NCI-H1417 (cell line): Measurements from ENCODE around the gene CTAGE1.
"Not testable (repeated sequence)": the region's sequence is repeated elsewhere in the genome, so short reads cannot be mapped to it uniquely, and the experiment has no call there.

Experiments used
- DNase-seq, 3 experiments: peaks; one replicate each; lab custom pipeline; 2025; lab: John Stamatoyannopoulos, UW

Gene CTAGE1

DNA sequence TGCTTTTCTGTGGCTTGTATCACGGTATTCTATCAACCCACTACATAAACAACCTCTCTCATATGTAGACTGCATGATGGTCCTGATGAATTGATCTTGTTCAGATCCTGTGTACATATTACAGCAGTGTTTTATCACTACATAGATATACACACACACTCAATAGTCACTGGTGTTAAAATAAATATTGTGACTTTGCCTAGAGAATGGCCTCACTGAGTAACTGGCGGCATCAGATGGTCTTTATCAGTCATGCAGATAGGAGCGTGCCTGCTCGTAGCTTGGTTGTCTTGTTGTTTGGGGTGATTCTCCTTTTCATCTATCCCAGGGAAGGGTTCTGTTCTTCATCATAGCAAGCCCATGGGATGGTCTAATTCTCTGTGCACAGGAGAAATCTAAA, 18.4 kb upstream of the CTAGE1 start:
- no peak for DNase-seq

DNA sequence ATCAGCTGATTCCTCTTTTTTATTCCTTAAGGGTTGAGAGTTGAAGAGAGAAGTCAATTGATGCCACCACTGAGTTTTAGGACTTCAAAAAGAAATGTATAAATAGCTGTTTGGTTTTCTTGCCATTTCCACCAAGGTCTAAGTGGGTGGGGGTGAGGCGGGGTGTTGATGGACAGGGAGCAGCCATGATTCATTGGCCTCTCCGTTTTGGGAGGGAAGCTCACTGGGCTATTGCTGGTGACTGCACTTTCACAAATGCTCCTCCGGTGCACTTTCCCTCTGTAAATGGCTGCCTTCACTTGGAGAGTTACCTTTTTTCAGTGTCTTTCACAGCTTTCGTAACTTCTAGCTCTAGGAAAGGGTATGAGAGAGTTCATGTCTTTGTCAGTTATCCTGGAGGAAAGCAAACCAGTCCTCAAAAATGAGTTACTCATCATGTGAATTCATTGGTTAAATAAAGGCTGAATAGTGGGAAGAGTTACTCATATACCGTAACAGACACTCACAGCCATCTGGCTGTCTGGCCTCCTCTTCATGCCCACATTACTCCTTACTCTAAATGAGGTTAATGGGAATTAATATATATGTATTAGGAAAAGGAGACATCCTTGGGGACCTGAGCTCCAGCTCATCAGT, 17.4 kb upstream of the CTAGE1 start:
- DNase-seq = no peak

DNA sequence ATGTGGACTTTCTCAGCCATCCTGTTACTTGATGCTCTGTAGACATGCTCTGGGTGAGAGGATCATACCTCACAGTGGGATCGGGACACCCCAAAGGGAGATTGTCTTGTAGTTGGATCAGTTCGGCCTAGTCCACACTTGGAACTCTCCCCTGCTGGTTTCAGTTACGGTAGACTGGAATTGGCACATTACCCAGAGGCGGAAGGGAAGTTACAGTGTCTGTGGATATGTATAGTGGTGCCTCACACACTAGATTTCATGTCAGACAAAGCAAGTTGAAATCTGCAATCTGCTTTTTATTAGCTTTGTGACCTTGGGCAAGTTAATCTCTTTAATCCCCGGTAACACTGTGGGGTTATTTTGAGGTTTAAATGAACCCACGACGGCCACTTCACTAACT, 16.2 kb upstream of the CTAGE1 start:
- DNase-seq = no peak

DNA sequence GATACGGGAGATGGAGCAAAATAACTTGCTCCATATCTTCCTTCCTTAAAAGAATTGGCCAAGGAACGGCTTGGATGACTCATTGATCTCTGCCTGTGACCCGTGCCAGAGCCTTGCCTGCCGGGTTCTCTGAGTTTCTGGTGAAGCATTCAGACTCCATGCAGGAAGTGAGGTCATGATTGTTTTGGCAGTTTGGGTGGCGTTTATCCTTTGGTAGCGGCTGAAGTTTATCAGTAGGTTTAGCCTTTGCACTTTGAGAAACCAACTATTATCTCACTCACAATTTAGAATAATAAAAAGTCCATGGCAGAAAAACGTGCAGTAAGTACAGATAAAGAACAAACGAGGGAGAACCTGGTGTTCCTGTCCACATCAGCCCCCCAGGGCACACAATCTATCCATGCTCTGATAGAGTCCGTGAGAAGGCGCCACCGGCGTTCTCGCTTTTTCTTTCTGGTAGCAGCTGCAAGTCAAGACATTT, 15.0 kb upstream of the CTAGE1 start:
- no peak for DNase-seq

DNA sequence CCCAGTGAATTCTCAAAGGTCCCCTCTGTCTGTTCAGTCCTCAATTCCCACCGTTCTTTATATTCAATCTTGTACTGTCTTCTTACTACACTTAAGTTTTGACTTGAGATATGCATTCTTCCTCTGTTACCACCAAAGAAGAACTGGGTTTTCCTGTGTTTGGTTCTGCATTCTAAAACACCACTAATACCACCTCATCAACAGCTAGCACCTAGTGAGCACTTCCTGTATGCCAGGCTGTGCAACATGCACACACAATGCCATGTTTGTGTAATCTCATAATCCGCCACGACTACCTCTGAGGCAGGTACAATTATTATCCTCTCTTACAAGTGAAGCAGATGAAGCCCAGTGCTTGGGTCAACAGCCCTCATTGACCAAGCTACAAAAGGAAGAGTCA, 11.8 kb upstream of the CTAGE1 start:
- DNase-seq = no peak

DNA sequence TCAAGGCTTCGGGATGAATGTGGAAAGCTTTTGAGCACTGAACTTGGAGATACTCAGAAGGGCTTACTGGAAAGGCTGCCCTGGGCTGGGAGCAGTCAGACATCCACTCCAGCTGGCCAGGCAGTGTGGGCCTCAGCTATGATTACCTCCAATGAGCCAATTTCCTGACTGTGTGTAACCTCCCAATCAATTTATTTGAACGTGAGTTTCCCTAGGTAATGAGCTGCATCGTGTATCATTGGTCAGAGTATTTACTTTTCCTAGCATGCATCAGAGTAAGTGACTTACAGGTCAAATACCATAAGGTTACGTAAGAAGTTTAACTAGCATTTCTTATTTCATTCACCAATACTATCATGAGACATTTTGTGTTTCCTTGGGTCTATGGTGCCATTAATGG, 11.0 kb upstream of the CTAGE1 start:
- no peak for DNase-seq

DNA sequence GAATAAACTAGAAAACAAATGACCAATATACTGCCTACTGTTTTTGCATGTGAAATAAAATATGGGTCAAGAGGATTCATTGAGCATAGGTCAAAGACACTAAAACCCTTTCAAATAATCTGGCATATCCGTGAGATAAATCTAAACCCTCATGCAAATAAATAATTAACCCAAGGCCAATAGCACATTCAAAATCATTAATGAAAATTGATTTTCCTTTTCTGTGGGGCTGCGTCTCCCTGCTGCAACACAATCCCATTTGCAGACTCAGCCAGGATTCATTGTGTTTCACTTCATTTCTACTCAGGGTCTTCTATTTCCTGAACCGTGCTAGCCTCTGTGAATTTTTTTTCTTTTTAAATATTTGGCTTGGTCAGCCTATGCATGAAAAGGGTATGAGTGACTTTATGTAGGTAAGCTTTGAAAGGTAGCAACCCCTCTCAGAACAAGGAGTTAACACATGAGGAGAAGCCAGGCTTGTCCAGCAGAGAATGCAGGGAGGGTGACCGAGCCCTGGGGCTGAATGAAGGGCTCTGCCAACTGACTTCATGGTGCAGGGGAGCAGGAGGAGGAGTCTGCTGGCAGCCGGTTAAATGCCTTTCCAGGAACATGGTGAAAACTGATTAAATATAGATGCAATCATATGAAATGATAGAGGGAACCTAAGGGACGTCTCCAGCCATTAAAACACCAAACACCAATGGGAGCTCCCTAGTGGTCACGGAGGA, 10.3 kb upstream of the CTAGE1 start:
- no peak for DNase-seq

DNA sequence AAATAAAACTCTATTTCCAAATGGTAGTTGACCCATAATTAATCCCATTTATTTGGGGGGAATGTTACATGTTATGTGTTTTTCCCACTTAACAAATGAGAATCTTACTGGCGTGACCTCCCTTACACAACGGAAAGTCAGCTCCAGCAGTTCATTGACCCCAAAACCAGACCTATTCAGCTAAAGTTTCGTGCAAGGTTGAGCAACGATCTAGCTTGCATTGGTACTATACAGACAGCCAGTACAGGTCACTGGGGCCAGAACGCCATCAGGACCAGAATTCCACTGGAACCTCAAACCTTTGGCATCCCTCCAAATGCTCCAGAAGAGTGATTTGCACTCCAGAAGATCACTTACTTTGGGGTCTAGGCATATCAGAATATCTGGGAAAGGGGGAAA, 6.8 kb upstream of the CTAGE1 start:
- no peak for DNase-seq

DNA sequence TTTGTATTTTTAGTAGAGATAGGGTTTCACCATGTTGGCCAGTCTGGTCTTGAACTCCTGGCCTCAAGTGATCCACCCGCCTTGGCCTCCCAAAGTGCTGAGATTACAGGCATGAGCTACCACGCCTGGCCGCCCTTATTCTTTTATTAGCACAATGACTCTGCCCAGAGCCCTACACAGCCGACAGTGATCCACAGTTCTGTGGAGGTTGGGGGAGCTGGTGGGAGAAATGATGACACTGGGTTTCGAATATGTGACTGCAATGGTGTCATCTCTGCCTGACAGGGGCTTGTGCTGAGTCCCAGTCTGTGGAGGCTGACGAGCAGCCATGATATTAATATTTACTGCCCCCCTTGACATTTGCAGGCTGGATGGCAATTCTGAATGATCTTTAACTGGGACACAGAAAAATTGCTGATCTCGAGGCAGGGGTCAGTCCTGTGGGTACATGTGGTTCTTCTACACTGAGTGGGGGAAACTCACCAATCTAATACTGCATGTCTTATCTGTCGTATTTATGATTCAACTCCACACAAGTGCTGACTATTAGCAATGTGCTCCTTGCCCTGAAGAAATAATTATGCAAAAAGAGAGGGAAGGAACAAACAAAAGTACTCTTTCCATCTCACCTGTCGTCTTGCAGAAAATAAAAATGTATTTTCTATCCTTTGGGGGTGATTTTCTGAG, 6.3 kb upstream of the CTAGE1 start:
- no peak for DNase-seq

DNA sequence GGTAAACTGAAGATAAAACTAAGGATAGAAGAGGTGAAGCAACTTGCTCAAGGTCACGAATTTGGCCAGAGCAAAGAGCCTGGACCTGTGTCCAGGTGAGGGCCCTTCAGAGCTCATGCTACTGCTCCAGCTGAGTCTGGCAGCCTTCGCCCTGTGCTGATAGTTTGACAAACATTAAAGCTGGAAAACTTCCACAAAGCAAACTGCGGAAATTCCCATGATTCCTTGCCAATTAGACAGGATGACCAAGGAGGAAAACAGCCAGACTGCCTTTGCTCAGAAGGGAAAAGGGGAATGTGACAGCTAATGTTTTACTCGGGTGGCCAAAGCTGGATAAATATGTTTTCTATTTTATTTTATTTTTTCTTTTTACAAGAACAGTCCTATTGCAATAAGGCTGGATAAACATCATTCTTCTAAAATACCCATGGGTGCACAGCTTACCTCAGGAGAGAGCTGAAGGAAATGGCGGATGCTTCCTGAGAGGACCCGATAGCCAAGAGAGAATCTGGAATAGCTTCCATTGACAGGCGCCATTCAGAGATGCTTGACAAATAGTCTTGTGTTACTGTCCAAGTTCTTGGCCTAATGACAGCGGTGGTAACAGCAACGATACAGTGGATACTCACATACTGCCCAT, 5.3 kb upstream of the CTAGE1 start:
- DNase-seq = no peak

DNA sequence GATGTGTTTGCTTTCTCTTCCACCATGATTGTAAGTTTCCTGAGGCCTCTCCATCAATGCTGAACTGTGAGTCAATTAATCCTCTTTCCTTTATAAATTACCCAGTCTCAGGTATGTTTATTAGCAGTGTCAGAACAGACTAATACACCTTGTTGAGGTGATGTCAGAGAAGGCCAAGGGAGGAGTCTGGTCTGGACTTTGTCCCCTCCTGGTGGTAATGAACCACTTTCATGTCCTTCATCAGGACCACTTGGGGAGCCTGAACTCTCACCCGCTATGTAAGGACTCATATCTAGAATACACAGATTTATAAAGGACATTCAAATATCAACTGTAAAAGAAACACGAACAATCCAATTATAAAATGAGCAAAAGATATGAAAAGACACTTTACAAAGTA, 2.9 kb upstream of the CTAGE1 start:
- DNase-seq = no peak

DNA sequence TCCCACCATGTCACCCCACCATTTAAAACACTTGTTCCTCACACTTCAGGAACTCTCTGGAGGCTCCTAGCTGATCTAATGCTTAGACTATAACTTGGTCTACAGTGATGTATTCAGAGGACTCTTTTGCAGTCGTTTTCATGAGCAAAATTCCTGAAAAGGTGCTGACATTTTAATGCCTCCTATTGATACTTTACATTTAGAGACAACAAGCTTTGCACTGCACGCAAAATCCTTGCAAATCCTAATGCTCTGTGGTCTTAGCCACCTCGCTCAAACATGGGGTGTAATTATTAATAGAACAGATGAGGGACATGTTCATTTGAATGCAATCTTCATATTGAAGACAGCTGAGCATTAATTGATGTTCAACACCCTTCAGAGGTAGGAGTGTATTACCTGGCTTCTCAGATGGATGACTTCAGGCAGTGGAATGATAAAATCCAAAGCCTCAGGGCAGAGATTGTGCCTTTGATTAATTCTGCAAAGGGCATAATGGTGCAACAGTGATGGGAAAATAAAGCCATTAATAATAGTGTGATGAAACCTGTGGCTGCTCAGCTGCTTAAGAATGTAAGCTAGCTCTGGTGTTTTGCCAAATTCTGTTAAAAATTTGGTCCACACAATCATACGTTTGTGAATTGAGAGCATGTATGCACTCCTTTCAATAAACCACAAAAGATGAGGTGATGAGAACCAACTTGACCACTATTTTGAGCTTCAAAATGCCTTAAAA, 5.4 kb downstream of the CTAGE1 start:
- DNase-seq = no peak

DNA sequence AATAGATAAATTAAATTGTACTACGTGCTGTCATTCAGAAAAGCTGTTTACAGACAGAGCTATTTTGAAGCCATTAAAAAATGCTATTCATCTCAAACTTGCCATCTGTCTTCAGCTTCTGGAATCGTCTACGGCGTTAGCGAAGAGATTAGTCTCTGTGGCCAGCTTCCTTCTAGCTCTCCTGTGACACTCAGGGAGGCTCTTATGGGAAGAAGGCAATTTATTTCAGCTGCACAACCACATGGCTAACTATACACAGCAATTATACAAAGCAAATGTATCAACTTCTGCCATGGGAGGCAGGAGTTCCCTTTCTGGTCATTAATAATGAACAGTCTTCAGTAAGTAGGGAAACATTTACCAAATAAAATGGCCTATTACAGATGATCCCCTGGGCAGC, 6.3 kb downstream of the CTAGE1 start:
- no peak for DNase-seq

DNA sequence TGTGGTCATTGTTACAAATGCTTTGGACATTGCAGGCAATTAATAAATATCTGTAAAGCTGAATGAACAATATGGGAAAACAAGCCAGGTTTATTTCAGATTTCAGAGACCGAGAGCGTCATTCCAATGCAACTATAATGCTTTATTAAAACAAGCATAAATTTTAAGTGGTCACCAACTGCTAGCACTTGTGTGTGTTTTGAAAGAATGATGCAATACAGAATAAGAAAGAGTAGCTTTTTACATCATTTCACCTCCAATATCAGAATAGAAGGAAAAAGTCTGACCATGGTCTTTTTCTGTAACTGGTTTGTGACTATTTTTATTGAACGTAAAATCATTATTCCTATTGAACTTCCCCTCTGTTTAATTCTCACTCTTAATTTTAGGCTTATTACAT, 7.6 kb downstream of the CTAGE1 start:
- no peak for DNase-seq

DNA sequence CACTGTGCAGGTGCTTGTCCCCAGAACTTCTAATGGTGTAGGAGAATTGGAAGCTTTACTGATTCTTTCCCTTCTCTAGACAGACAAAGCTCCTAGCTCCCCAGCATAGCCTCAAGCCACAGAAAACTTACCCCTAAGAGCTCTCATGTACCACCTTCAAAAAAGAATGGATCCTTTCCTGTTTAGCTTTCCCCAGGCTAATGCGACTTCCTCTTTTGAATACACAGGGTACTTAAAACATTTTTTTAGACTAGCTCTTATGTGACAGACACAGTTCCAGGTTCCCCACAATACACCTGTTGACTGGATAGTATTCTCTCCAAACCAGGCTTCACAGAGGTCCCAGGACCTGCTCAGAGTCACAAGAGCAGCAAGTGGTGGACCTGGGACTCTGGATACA, 8.3 kb downstream of the CTAGE1 start:
- DNase-seq = no peak

DNA sequence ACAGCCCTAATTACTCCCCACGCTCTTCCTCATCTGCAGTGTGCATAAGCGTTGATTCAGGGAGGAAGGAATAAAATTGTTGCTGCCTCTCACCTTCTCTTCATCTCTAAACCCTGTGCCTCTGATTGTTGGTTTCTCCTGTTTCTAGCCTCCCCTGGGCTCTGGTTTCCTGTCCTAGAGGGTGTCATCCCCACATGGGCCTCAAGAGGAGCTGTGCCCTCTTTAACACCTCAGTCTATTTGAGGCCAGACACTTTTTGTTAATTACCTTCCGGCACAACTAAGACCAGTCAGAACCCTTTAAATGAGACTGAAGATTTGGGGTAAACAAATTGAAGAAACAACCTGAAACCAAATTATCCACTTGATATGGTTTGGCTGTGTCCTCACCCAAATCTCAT, 9.7 kb downstream of the CTAGE1 start:
- DNase-seq = no peak

DNA sequence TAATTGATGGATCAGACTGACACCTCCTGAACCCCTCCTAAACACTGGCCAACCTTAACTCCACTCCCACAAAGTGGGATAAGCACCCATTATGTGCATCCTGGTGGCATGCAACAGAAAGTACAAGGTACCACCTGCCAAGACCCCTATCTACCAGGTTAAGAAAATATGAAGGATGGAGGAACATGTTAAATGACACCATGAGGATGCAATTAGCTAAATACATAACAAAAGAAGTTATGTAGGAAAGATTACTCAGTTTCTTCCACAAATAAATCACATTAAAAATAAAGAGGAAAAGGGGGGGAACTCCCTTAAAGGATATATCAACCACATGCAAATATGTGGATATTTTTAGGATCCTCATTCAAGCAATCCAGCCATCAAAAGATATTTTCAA, 12.6 kb downstream of the CTAGE1 start:
- DNase-seq = no peak

DNA sequence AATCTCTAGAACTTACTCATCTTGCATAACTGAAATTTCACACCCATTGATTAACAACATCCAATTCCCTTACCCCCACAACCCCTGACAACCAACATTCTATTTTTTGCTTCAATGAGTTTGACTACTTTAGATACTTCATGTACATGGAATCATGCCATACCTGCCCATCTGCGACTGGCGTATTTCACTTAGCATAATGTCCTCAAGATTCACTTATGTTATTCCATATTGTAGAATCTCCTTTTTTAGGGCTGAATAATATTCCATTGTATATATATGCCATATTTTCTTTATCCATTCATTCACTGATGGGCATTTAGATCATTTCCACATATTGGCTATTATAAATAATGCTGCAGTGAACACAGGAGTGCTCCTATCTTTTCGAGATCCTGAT, 13.8 kb downstream of the CTAGE1 start:
- DNase-seq = no peak

DNA sequence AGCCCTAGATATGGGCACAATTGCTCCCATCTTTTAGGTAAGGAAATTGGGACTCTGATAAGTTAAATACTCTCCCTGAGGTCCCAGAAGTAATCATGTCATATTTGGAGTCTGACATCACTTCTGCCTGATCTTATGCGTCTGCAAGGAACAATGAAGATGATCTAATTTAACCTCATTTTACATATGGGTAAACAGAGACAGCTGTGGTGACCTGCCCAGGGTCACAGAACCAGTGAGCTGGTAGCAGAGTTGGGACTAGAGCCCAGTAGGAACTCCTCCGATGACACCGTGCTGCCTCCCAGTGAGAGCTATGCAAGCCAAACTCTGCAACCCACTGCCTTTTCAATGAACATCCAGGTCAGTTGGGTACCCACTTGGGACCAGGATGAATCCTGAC, 17.8 kb downstream of the CTAGE1 start:
- DNase-seq = no peak

DNA sequence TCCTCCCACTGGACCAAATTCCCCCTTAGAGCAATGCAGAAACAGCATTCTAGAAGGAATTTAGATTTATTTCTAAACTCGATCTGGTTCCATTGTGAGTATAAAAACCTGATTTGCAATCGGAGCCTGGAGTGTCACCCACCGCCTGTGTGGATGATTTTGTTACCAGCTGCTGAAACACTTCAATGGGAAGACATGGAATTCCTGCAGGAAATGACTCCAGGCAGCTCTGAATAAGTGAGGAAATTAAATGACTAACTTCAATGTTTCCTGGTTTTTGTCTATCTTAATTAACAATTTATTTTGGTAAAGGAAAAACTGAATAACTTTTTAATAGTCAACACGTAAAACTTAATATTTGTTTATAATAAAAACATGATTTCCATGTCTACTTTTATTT, 19.3 kb downstream of the CTAGE1 start:
- DNase-seq = no peak

DNA sequence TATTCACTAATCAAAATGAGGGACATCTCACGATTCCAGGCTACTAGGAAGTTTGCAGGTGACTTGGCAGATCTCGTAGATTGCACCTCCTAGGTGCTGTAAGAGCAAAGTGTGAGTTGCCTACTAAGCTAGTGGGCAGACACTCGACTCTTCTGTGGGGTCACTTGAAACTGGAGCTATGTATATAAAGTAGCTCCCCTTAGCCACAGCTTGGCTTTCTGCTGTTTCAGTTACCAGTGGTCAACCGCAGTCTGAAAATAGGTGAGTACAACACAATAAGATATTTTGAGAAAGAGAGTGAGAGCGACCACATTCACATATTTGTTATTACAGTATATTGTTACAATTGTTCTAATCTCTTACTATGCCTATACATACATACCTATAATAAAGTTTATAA, 23.3 kb downstream of the CTAGE1 start:
- DNase-seq = no peak

DNA sequence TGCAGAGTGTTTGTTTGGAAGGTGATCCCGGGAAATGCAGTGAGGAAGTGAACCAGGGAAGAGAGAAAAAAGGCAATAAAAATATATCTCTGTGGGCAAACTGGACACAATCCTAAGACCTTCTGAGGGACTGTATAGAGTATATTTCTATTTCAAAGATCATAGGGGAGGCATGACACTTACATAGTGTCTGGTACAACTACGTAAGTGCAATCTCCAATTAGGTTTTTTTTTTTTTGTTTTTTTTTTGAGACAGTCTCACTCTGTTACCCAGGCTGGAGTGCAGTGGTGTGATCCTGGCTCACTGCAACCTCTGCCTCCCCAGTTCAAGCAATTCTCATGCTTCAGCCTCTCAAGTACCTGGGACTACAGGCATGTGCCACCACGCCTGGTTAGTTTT, 24.6 kb downstream of the CTAGE1 start:
- not testable (repeated sequence) for DNase-seq
